GM18870 (cell line): Measurements from ENCODE around the gene SLC25A13.
"Not testable (repeated sequence)": the region's sequence is repeated elsewhere in the genome, so short reads cannot be mapped to it uniquely, and the experiment has no call there.

ENCODE experiments used
- ATAC-seq: cut with Tn5 transposase; IDR thresholded peaks from one replicate; pipeline ENCODE4 v1.9.1; 2021; ENCODE audit warnings: moderate library complexity; ENCODE audit not compliant: unreplicated experiment

The SLC25A13 gene

GRCh38 chr7:96321658-96322372 is at the start of gene SLC25A13:
Gene SLC25A13 (minus strand): TSS chr7:96322098. CDS start chr7:96321956, 142 bp downstream.
- ATAC-seq: peak; percentile 47

DNA sequence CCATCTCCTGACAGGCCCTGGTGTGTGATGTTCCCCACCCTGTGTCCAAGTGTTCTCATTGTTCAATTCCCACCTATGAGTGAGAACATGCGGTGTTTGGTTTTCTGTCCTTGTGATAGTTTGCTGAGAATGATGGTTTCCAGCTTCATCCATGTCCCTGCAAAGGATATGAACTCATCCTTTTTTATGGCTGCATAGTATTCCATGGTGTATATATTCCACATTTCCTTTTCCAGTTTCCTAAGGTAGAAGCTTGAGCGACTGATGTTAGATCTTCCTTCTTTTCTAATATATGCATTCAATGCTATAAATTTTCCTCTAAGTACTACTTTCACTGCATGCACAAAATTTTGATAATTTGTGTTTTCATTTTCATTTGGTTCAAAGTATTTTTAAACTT is 44.0 kb upstream of the SLC25A13 start:
- not testable (repeated sequence) for ATAC-seq

DNA sequence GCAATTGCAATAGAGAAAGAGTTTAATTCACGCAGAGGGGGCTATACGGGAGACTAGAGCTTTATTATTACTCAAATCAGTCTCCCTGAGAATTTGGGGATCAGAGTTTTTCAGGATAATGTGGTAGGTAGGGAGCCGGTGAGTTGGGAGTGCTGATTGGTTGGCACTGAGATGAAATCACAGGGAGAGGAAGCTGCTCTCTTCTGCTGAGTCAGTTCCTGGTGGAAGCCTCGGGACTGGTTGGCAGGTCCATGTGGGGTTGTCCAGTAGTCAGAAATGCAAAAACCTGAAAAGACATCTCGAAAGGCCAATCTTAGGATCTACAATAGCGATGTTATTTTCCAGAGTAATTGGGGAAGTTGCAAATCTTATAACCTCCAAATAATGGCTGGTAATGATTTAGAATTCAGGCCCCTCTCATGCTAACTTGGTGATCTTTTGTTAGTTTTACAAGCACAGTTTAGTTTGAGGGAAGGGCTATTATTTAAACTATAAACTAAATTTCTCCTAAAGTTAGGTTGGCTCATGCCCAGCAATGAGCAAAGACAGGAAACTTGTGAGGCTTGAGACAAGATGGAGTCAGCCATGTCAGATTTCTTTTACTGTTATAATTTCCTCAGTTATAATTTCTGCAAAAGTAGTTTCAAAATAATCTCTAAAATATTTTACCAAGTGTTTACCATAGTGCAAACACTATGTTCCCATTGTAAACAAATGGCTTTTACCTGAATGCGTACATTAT is 39.4 kb upstream of the SLC25A13 start:
- ATAC-seq: no peak

DNA sequence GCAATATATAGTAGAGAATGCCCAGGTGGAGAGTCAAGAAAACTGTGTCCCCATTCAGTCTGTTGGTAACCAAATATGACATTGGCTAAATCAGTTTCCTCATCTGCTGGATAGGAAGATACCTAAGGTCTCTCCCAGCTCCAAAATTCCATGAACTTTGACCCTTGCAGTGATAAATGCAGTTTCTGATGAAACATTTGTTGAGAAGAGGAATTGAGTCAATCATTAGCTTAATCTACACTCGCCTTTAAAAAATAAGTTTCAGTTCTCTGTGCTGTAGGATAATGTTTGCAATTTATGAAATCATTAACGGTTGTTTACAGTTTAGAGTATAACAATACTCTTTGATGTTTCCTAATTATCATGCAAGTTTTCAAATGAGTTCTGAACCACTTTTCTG is 38.0 kb upstream of the SLC25A13 start:
- peak; percentile 88 for ATAC-seq

GRCh38 chr7:96358236-96358971 is 36.5 kb upstream of the SLC25A13 start:
- ATAC-seq: not testable (repeated sequence)

DNA sequence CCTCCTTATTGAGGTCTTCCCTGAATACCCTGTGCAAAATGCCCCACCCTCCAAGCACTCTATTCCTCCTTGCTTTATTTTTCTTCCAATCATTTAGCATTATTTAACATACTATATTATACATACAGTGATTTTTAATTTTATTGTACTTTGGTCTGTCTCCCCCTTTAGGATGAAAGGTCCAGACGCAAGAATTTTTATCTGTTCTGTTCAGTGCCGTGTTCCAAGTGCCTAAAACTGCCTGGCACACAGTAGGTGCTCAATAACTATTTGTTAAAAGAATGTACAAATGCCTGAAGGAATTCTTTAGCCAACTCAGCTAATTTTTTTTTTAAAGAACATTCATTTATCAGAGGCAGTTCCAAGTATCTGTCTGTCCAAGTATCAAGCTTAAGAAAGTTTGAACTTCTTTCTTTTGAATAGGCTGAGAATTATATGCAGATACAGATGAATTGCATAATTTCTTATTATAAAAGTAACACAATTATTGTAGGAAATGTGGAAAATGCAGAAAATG is 34.1 kb upstream of the SLC25A13 start:
- ATAC-seq: no peak

GRCh38 chr7:96354881-96355280 is 33.0 kb upstream of the SLC25A13 start:
- no peak for ATAC-seq

- ATAC-seq: no peak
These were observed 27.7 kb upstream of the SLC25A13 start for GRCh38 chr7:96349572-96349971.

GRCh38 chr7:96347471-96347870 is 25.6 kb upstream of the SLC25A13 start:
- no peak for ATAC-seq

DNA sequence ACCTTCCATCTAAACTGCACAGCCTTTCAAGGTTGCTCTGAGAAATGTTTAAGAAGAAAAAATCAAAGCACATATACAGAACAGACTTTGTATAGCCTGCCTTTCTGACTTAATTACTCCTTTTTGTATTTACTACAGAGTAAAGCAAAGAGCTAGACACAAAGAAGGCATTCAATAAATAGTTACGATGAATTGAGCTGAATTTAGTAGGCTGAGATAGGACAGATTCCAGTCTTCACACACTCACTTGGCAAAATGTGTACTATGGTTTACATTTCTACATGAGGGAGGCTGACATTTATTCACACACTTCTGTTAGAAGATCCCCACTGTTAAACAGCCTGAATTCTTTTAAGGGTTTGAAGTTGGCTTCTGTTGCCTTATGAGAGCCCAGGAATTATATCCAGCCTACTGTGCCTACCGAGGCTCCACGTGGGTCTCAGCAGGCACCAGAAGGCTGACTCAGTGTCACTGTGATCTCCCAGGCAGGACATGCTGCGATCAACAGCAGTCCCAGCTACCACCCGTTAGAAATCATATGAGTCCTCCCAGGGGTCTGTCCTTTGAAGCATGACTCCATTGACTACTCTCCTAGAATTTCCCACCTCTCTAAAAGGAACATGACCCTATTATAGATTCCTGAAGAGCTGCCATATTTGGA is 24.5 kb upstream of the SLC25A13 start:
- ATAC-seq: no peak

DNA sequence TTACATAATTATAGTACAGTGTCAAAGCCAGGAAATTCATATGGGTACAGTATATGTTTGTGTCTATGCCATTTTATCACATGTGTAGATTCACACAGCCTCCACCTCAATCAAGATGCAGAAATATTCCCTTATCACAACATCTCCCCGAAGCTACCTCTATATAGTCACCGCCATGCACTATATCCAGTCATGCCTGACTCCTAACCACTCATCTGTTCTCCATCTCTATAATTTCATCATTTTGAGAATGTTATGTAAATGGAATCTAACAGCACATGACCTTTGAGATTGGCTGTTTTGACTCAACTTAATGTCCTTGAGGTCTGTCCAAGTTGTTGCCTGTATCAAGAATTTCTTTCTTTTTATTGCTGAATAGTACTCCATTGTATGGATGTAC is 22.3 kb upstream of the SLC25A13 start:
- no peak for ATAC-seq

GRCh38 chr7:96342049-96342448 is 20.2 kb upstream of the SLC25A13 start:
- ATAC-seq: no peak

DNA sequence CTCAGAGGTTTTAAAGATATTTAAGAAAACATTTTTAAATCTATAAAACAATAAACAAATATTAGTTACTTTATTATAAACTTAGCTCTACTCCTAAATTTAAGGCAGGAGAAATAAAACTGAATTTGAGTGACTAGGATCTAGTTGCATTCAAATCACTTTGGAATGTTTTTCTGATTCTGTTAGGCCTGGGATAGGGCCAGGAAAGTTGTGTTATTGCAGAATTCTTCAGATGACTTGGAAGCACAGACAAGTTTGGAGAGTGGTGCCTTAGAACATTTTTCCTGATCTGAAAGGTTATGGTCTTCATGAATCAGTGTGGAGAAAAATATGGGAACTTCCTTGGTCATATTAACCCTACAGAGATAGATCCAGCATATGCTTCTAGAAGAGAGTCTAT is 15.6 kb upstream of the SLC25A13 start:
- ATAC-seq: no peak

DNA sequence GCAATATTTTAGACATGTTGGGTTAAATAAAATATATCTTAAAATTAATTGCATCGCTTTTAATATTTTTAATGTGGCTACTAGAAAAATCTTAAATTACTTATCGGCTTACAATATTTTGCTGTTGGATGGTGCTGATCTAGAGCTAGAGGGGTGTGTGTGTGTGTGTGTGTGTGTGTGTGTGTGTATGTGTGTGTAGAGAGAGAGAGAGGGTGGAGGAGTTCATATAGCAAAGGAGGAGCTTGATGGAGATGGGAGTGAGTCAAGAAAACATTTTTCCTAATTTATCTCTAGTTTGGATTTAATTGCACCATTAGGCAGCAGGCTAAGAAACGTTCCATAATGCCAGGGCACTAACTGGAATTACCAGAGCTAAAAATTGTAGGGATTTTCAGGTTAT is 10.4 kb upstream of the SLC25A13 start:
- ATAC-seq: no peak

- no peak for ATAC-seq
These were observed 9.9 kb upstream of the SLC25A13 start for GRCh38 chr7:96331775-96332174.

DNA sequence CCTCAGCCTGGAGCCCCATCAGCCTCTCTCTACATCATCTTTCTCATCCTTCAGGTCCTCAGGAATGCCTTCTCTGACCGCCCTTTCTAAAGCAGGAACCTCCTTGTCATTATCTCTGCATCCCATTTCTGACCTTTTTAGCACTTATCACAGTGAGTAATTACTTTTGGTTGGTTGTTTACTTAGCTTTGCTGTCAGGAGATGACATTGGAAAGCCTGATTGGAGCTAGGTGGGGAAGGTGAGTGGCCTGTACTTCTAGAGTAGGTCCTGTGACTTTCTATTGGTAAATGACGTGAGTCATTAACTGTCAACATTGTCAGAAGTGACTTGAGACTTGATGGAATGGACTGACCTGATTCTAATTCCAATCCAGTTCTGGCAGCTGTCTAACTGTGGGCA is 9.3 kb upstream of the SLC25A13 start:
- no peak for ATAC-seq

- ATAC-seq: no peak
These were observed 8.3 kb upstream of the SLC25A13 start for GRCh38 chr7:96330193-96330592.

DNA sequence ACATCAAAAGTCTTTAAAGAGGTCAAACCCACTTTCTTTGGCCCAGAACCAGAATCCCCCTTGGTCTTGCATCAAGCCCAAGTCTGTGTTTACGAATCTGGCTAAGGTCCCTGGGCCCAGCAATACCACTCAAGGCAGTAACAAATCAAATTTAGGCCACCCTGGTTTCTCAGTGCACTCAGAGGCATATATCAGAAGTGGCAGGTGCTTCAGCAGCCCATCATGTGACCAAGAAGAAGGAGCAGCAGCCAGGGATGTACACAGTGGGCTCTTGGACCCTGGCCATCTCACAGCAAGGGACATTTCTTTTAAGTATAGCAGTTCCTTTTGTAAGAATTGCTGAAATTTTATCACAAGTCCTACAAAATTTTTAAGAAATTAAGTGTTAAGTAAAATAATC is 7.3 kb upstream of the SLC25A13 start:
- ATAC-seq: no peak

- ATAC-seq: no peak
These were observed 6.1 kb upstream of the SLC25A13 start for GRCh38 chr7:96328016-96328415.

GRCh38 chr7:96327429-96327828 is 5.5 kb upstream of the SLC25A13 start:
- ATAC-seq: no peak

- ATAC-seq: peak; percentile 63
These were observed 4.9 kb upstream of the SLC25A13 start for GRCh38 chr7:96326752-96327151.
